ENCODE data around the gene HTR2A. TPM values are rescaled to one million over a fixed set of nuclear protein-coding genes. Genes with fewer than 3 reads are reported as not detected.

HTR2A gene
- total RNA-seq, 4 donors from 2014 or later, result 0.57 TPM; not detected in 3

- 91% methylated on average over 5 of the region's 5 CpGs for WGBS
- peaks cover 3% of the 10 kb centered on the region for H3K27me3 ChIP-seq
- no peaks in the 10 kb centered on the region for H3K36me3 ChIP-seq
- DNase-seq (ENCODE audit: low spot score in 2 of 2), result no peak
- no peak overlapping the region for H3K27ac ChIP-seq
- no peak overlapping the region for H3K4me3 ChIP-seq
- no peaks in the 10 kb centered on the region for H3K9me3 ChIP-seq
- H3K4me1 ChIP-seq, result no peaks in the 10 kb centered on the region
- TF ChIP-seq EP300 (IDR thresholded peaks at IDR 0.05) (no peak), CTCF (IDR thresholded peaks at IDR 0.05) (no peak), POLR2A (IDR thresholded peaks at IDR 0.05) (no peak), POLR2AphosphoS5 (IDR thresholded peaks at IDR 0.05) (no peak)
Observed at GRCh38 chr13:46803586-46803985, 93.3 kb downstream of the HTR2A start.

GRCh38 chr13:46801858-46802257 lies 95.0 kb downstream of the HTR2A start:
- no peak overlapping the region for H3K4me3 ChIP-seq
- no peaks in the 10 kb centered on the region for H3K27me3 ChIP-seq
- no peaks in the 10 kb centered on the region for H3K9me3 ChIP-seq
- H3K36me3 ChIP-seq, result no peaks in the 10 kb centered on the region
- TF ChIP-seq CTCF (IDR thresholded peaks at IDR 0.05), result no peak
- TF ChIP-seq POLR2A (IDR thresholded peaks at IDR 0.05), result no peak
- TF ChIP-seq POLR2AphosphoS5 (IDR thresholded peaks at IDR 0.05), result no peak
- no peak for TF ChIP-seq EP300 (IDR thresholded peaks at IDR 0.05)
- no peak for DNase-seq (ENCODE audit: low spot score in 2 of 2)
- H3K4me1 ChIP-seq, result peaks cover 7% of the 10 kb centered on the region
- no peak overlapping the region for H3K27ac ChIP-seq
- 71% methylated on average over 1 of the region's 1 CpG for WGBS

DNA sequence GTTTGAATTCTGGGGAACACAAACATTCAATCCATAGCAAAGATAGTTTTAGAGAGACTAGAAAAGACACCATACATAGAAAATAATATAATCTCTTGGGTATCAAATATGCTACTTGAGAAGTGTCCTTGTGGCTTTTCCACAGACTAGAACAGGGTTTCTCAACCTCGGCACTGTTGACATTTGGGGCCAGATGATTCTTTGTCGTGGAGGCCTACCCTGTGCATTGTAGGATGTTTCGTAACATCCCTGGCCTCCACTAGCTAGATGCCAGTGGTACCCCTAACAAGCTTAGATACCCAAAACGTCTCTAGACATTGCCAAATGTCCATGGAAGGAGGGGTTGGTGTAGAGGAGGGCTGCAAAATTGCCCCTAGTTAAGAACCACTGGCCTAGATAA lies 97.7 kb downstream of the HTR2A start:
- TF ChIP-seq POLR2A (IDR thresholded peaks at IDR 0.05), result no peak
- no peak for TF ChIP-seq EP300 (IDR thresholded peaks at IDR 0.05)
- TF ChIP-seq CTCF (IDR thresholded peaks at IDR 0.05), result no peak
- TF ChIP-seq POLR2AphosphoS5 (IDR thresholded peaks at IDR 0.05), result no peak
- Histone ChIP-seq H3K27me3 (no peaks in the 10 kb centered on the region), H3K4me1 (peaks cover 31% of the 10 kb centered on the region), H3K27ac (no peak overlapping the region), H3K36me3 (no peaks in the 10 kb centered on the region), H3K4me3 (no peak overlapping the region), H3K9me3 (no peaks in the 10 kb centered on the region)
- 77% methylated on average over 4 of the region's 4 CpGs for WGBS
- DNase-seq (ENCODE audit: low spot score in 2 of 2), result no peak

DNA sequence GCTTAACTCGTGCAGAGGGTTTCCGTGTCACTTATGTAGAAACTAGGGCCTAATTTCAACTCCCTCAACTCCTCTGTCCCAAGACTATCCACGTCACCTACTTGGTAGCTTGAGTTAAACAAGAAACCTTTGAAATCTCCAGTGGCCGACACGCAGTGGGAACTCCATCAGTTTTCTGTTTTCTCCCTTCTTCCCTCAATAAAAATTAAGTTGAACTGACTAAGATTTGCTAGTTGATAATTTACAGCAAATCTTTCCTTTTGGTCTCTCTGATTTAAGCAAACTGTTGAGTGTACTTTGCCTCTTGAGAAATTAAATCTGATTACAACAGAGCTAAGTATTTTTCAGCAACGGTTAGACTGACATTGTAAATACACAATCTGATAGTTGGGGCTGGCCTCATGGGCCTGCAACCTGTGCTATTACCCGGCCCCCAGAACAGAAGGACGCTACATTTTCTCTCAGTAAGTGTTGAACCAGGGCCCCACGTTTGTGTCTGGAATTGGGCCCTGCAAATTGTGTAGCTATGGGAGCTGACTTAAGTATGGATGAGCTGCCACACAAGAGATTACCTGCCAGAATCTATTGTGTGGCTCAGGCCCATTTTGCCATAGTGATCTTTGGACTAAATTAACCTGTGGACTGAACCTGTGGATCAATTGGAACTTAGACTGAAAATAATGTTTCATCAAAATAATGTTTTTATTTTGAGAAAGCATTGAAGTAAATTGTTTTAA lies 99.2 kb downstream of the HTR2A start:
- no peaks in the 10 kb centered on the region for H3K9me3 ChIP-seq
- WGBS, result 39% methylated on average over 8 of the region's 9 CpGs
- H3K4me3 ChIP-seq, result peak overlapping the region; percentile 88
- peak in 1 of 2 donors; percentile 44 for DNase-seq (ENCODE audit: low spot score in 2 of 2)
- peaks cover 40% of the 10 kb centered on the region for H3K4me1 ChIP-seq
- TF ChIP-seq CTCF (IDR thresholded peaks at IDR 0.05) (no peak), POLR2A (IDR thresholded peaks at IDR 0.05) (no peak), EP300 (IDR thresholded peaks at IDR 0.05) (no peak), POLR2AphosphoS5 (IDR thresholded peaks at IDR 0.05) (no peak)
- H3K27ac ChIP-seq, result peak overlapping the region; percentile 93
- no peaks in the 10 kb centered on the region for H3K36me3 ChIP-seq
- no peaks in the 10 kb centered on the region for H3K27me3 ChIP-seq

GRCh38 chr13:46796515-46797474 lies 100.1 kb downstream of the HTR2A start, which contains the start of gene ESD:
Gene ESD, minus strand, starts transcription at chr13:46797161. Its CDS starts 5,748 bp downstream, at chr13:46791413.
- WGBS, result under 1% methylated on average over 76 of the region's 77 CpGs
- peak; percentile 95 to 97 for DNase-seq (ENCODE audit: low spot score in 2 of 2)
- Histone ChIP-seq H3K27ac (peak within 1 kb of the TSS; percentile 93), H3K4me3 (peak within 1 kb of the TSS; percentile 88), H3K27me3 (no peaks in the 10 kb centered on the region), H3K4me1 (peaks cover 40% of the 10 kb centered on the region), H3K36me3 (no peaks in the 10 kb centered on the region), H3K9me3 (no peaks in the 10 kb centered on the region)
- peak; percentile 27 for TF ChIP-seq EP300 (IDR thresholded peaks at IDR 0.05)
- peak in 1 of 3 donors; percentile 31 for TF ChIP-seq POLR2AphosphoS5 (IDR thresholded peaks at IDR 0.05)
- no peak for TF ChIP-seq CTCF (IDR thresholded peaks at IDR 0.05)
- peak in 1 of 2 donors; percentile 91 for TF ChIP-seq POLR2A (IDR thresholded peaks at IDR 0.05)
